SK-N-SH (cell line): ENCODE data around the gene RPS6KC1. TPM values are rescaled to one million over a fixed set of nuclear protein-coding genes. Genes with fewer than 3 reads are reported as not detected.
A peak's percentile ranks its signal among the peaks of the same experiment; 100 is the strongest.
"Not testable (repeated sequence)": the region's sequence is repeated elsewhere in the genome, so short reads cannot be mapped to it uniquely, and the experiment has no call there.

Experiments used
- CTCF ChIA-PET: fragments of 300-600, 350-600 bp; formaldehyde crosslinking; extraction: SDS; loops from one replicate; lab custom pipeline; 2021; lab: Yijun Ruan, JAX
- POLR2A ChIA-PET: fragments of 350-600 bp; sonication (Branson Sonifier 250); formaldehyde crosslinking; extraction: SDS; loops from one replicate; lab custom pipeline; 2020; ENCODE audit warnings: antibody characterized with exemption, inconsistent platforms; lab: Yijun Ruan, JAX
- DNase-seq: peaks from one replicate; pipeline ENCODE4 v3.0.0; 2012
- H2AFZ ChIP-seq: fragments of 200-600 bp; sonication (generic); 2 replicates; pipeline ENCODE4 v1.8.1; 2016; ENCODE audit warnings: antibody characterized with exemption, mild to moderate bottlenecking, low read depth
- H3F3A ChIP-seq: fragments of 200-600 bp; sonication (generic); replicated peaks from 2 replicates; pipeline ENCODE3; 2016; ENCODE audit warnings: antibody characterized with exemption, mild to moderate bottlenecking; ENCODE audit not compliant: insufficient read depth
- H3K27ac ChIP-seq, 2 experiments: fragments of 200-500 bp in 1 of 2; fragments of 200-600 bp in 1 of 2; sonication (Bioruptor generic) in 1 of 2; sonication (generic), shearing (Covaris generic) in 1 of 2; 2 replicates each; pipeline versions ENCODE4 v1.5.1 to v1.6.1; 2014 to 2016; ENCODE audit warnings: low read depth in 2 of 2, inconsistent platforms in 1 of 2, low read length in 1 of 2, mild to moderate bottlenecking in 1 of 2, mixed read lengths in 1 of 2
- H3K27me3 ChIP-seq: fragments of 200-600 bp; sonication (generic), shearing (Covaris generic); 2 replicates; pipeline ENCODE4 v1.6.1; 2016; ENCODE audit warnings: mixed run types; ENCODE audit not compliant: insufficient read depth
- H3K36me3 ChIP-seq, 2 experiments: fragments of 200-500 bp in 1 of 2; fragments of 200-600 bp in 1 of 2; sonication (Bioruptor generic) in 1 of 2; sonication (generic) in 1 of 2; replicated peaks in 1 of 2; 2 replicates each; pipeline versions ENCODE3 to v1.5.1; 2014 to 2016; ENCODE audit warnings: low read length in 1 of 2, mild to moderate bottlenecking in 1 of 2; ENCODE audit not compliant: insufficient read depth in 2 of 2, control insufficient read depth in 1 of 2
- H3K4me1 ChIP-seq, 2 experiments: fragments of 200-500 bp in 1 of 2; fragments of 200-600 bp in 1 of 2; sonication (Bioruptor generic) in 1 of 2; sonication (generic), shearing (Covaris generic) in 1 of 2; 2 replicates each; pipeline versions ENCODE4 v1.5.1 to v1.6.1; 2014 to 2016; ENCODE audit warnings: low read depth in 1 of 2, low read length in 1 of 2, mixed run types in 1 of 2; ENCODE audit not compliant: insufficient read depth in 2 of 2, control insufficient read depth in 1 of 2
- H3K4me2 ChIP-seq: fragments of 200-600 bp; sonication (generic), shearing (Covaris generic); 2 replicates; pipeline ENCODE4 v1.6.1; 2017; ENCODE audit warnings: mixed run types
- H3K4me3 ChIP-seq, 2 experiments: fragments of 200-500 bp in 1 of 2; fragments of 200-600 bp in 1 of 2; sonication (Bioruptor generic) in 1 of 2; sonication (generic), shearing (Covaris generic) in 1 of 2; 2 replicates each; pipeline versions ENCODE4 v1.5.1 to v1.8.1; 2014 to 2016; ENCODE audit warnings: low read depth in 2 of 2, inconsistent platforms in 1 of 2, low read length in 1 of 2, mild to moderate bottlenecking in 1 of 2, mixed read lengths in 1 of 2, moderate library complexity in 1 of 2
- H3K79me2 ChIP-seq: fragments of 200-600 bp; sonication (generic); 2 replicates; pipeline ENCODE4 v1.8.1; 2017; ENCODE audit warnings: mild to moderate bottlenecking; ENCODE audit not compliant: insufficient read depth
- H3K9ac ChIP-seq: fragments of 200-600 bp; sonication (generic); 2 replicates; pipeline ENCODE4 v1.6.1; 2017; ENCODE audit warnings: mixed run types
- H3K9me2 ChIP-seq: fragments of 200-600 bp; sonication (generic); 2 replicates; pipeline ENCODE4 v1.6.1; 2017; ENCODE audit warnings: mixed run types
- H3K9me3 ChIP-seq: fragments of 200-600 bp; sonication (generic); 2 replicates; pipeline ENCODE4 v1.6.1; 2017; ENCODE audit warnings: mixed run types, mild to moderate bottlenecking, moderate library complexity
- H4K20me1 ChIP-seq: fragments of 200-600 bp; sonication (generic); 2 replicates; pipeline ENCODE4 v1.6.1; 2017; ENCODE audit warnings: mild to moderate bottlenecking, mixed run types; ENCODE audit not compliant: insufficient read depth
- CHD2 ChIP-seq: fragments of 150-350 bp; IDR thresholded peaks from 2 replicates; pipeline ENCODE4 v1.6.1; 2018; ENCODE audit warnings: low read length; ENCODE audit not compliant: partially characterized antibody
- ELF1 ChIP-seq: IDR thresholded peaks from 2 replicates; pipeline ENCODE4 v1.4.0; 2012
- FOSL2 ChIP-seq: IDR thresholded peaks from 2 replicates; pipeline ENCODE4 v1.4.0; 2012; ENCODE audit warnings: low read depth, mild to moderate bottlenecking, moderate library complexity, borderline replicate concordance
- IRF3 ChIP-seq: fragments of 150-350 bp; IDR thresholded peaks from 2 replicates; pipeline ENCODE4 v1.6.1; 2016; ENCODE audit warnings: mild to moderate bottlenecking, low read depth, low read length
- JUND ChIP-seq: IDR thresholded peaks from 2 replicates; pipeline ENCODE4 v1.4.0; 2012
- NFIC ChIP-seq: IDR thresholded peaks from 2 replicates; pipeline ENCODE4 v1.4.0; 2012; ENCODE audit warnings: borderline replicate concordance
- NRF1 ChIP-seq: IDR thresholded peaks from 2 replicates; pipeline ENCODE4 v1.6.1; 2012; ENCODE audit warnings: low read depth, mild to moderate bottlenecking, low read length
- RAD21 ChIP-seq: IDR thresholded peaks from 2 replicates; pipeline ENCODE4 v1.6.1; 2012; ENCODE audit warnings: mild to moderate bottlenecking, low read length
- RCOR1 ChIP-seq: fragments of 150-350 bp; IDR thresholded peaks from 2 replicates; pipeline ENCODE4 v1.6.1; 2017; ENCODE audit warnings: antibody characterized with exemption, low read length
- REST ChIP-seq: IDR thresholded peaks from 2 replicates; pipeline ENCODE4 v1.6.1; 2012; ENCODE audit warnings: mild to moderate bottlenecking, low read depth, low read length, moderate library complexity
- SIN3A ChIP-seq: IDR thresholded peaks from 2 replicates; pipeline ENCODE4 v1.6.1; 2012; ENCODE audit warnings: low read depth, mild to moderate bottlenecking, low read length, moderate library complexity, borderline replicate concordance
- SMC3 ChIP-seq: IDR thresholded peaks from 2 replicates; pipeline ENCODE4 v1.6.1; 2012; ENCODE audit warnings: low read depth, low read length, improper control_type of control experiment
- TCF12 ChIP-seq: IDR thresholded peaks from 2 replicates; pipeline ENCODE4 v1.4.0; 2012
- USF1 ChIP-seq: IDR thresholded peaks from 2 replicates; pipeline ENCODE4 v1.4.0; 2012; ENCODE audit warnings: low read depth, borderline replicate concordance
- USF2 ChIP-seq: fragments of 150-350 bp; IDR thresholded peaks from 2 replicates; pipeline ENCODE4 v1.6.1; 2017; ENCODE audit warnings: antibody characterized with exemption, low read length, low read depth, borderline replicate concordance
- WGBS: methylation state at CpG from one replicate; pipeline ENCODE4 v1.1.6; 2017; ENCODE audit warnings: low lambda C conversion rate; 5-methylcytosine and 5-hydroxymethylcytosine counted together
- polyA plus RNA-seq, 3 experiments: library from polyadenylated mRNA; depleted of rRNA; stranded (reverse); fragments of >200 nt; gene quantifications; 2 replicates each; pipeline ENCODE4 v1.2.3, GENCODE V29; 2012

RPS6KC1 gene
- polyA plus RNA-seq, 1 of the 3 experiments (the other 2 are of a cell fraction), result 7.8 TPM

- Histone ChIP-seq H3K36me3 (no peaks in the 10 kb centered on the region), H3K4me1 (0 out of 4 replicates have a peak, but pooled peaks cover 0 to 4% of the 10 kb centered on the region in 2 experiments), H3K9me3 (no peaks in the 10 kb centered on the region), H2AFZ (peak overlapping the region; percentile 56), H3K4me3 (no peak overlapping the region), H3K27ac (peak overlapping the region in 1 of 2 experiments; percentile 58; a peak in 2 of 4 replicates), H3K4me2 (peak overlapping the region; percentile 26; the same call in 1 of the 2 replicates), H4K20me1 (no peaks in the 10 kb centered on the region), H3K9me2 (no peaks in the 10 kb centered on the region), H3K27me3 (no peaks in the 10 kb centered on the region), H3K79me2 (no peaks in the 10 kb centered on the region), H3F3A (peaks cover 19% of the 10 kb centered on the region), H3K9ac (no peak overlapping the region)
- TF ChIP-seq TCF12, result no peak
- TF ChIP-seq SMC3, result no peak
- TF ChIP-seq SIN3A, result no peak
- TF ChIP-seq USF2, result no peak
- peak; percentile 39; the same call in 1 of the 2 replicates for TF ChIP-seq FOSL2
- DNase-seq, result no peak
- CTCF ChIA-PET, result no interaction called here
- POLR2A ChIA-PET, result no interaction called here
- WGBS, result 45% methylated on average over 1 of the region's 1 CpG
These were observed 9.6 kb upstream of the RPS6KC1 start for GRCh38 chr1:213041443-213041842.

- H3K27ac ChIP-seq, H3K9me2 ChIP-seq, POLR2A ChIA-PET, H3K27me3 ChIP-seq, H3K79me2 ChIP-seq, H3K4me2 ChIP-seq, H3K9ac ChIP-seq, H2AFZ ChIP-seq, H3K4me3 ChIP-seq, DNase-seq, H3K9me3 ChIP-seq, H4K20me1 ChIP-seq, H3K4me1 ChIP-seq, H3K36me3 ChIP-seq: not testable (repeated sequence)
- CTCF ChIA-PET, result interaction anchor here (0.6 kb wide), 3 partner anchors 58 to 296 kb away, joined by 3 read pairs; no protein-coding TSS in a partner anchor
- peaks cover 18% of the 10 kb centered on the region for H3F3A ChIP-seq
- 93% methylated on average over 13 of the region's 13 CpGs for WGBS
These were observed 5.5 kb upstream of the RPS6KC1 start for GRCh38 chr1:213045321-213046226.

GRCh38 chr1:213049232-213049631 is 1.8 kb upstream of the RPS6KC1 start:
- no peak overlapping the region for H3K27ac ChIP-seq
- H2AFZ ChIP-seq, result no peak overlapping the region
- no peak overlapping the region for H3K4me2 ChIP-seq
- H3K36me3 ChIP-seq, result no peaks in the 10 kb centered on the region
- 81% methylated on average over 1 of the region's 1 CpG for WGBS
- DNase-seq, result no peak
- ChIA-PET POLR2A (no interaction called here), CTCF (no interaction called here)
- 0 out of 2 replicates have a peak, but pooled peaks cover 7% of the 10 kb centered on the region for H4K20me1 ChIP-seq
- no peaks in the 10 kb centered on the region for H3K27me3 ChIP-seq
- H3K79me2 ChIP-seq, result peaks cover 30% of the 10 kb centered on the region
- H3K9me2 ChIP-seq, result no peaks in the 10 kb centered on the region
- no peak overlapping the region for H3K9ac ChIP-seq
- H3K4me1 ChIP-seq, result peaks cover 6 to 11% of the 10 kb centered on the region in 2 experiments; a peak in 3 of 4 replicates
- H3F3A ChIP-seq, result peaks cover 12% of the 10 kb centered on the region
- H3K9me3 ChIP-seq, result no peaks in the 10 kb centered on the region
- no peak overlapping the region for H3K4me3 ChIP-seq
- no peak for TF ChIP-seq REST
- TF ChIP-seq NRF1, result no peak
- no peak for TF ChIP-seq USF1
- no peak for TF ChIP-seq RAD21
- TF ChIP-seq IRF3, result no peak
- no peak for TF ChIP-seq CHD2
- TF ChIP-seq RCOR1, result no peak
- TF ChIP-seq JUND, result no peak
- no peak for TF ChIP-seq NFIC
- no peak for TF ChIP-seq ELF1
